Sigmoid colon (tissue), 4 donors: ENCODE measurements around the gene SEZ6L2.

Experiments
- EP300 ChIP-seq, 4 donors: sonication (generic); formaldehyde crosslinking; IDR thresholded peaks; one replicate each; pipeline ENCODE4 v1.6.1; 2017; ENCODE audit warnings: antibody characterized with exemption in 4 of 4
- POLR2A ChIP-seq, 2 donors: fragments of 450-650 bp; IDR thresholded peaks; one replicate each; pipeline ENCODE4 v1.6.1; 2016; ENCODE audit warnings: antibody characterized with exemption in 2 of 2, mild to moderate bottlenecking in 2 of 2, moderate library complexity in 2 of 2
- POLR2AphosphoS5 ChIP-seq, 4 donors: sonication (generic); formaldehyde crosslinking; IDR thresholded peaks; one replicate each; pipeline ENCODE4 v1.6.1; 2017; ENCODE audit warnings: antibody characterized with exemption in 4 of 4
- TF ChIP-seq, protein P1 (sequence below), 4 experiments: fragments of 450-650 bp in 3 of 4; fragments of 200-600 bp in 1 of 4; IDR thresholded peaks; one replicate each; pipeline ENCODE4 v1.5.1; 2016 to 2019; ENCODE audit warnings: antibody characterized with exemption in 4 of 4, mild to moderate bottlenecking in 3 of 4, moderate library complexity in 2 of 4

GRCh38 chr16:29857133-29857760 lies 42.1 kb downstream of the SEZ6L2 start:
- TF ChIP-seq POLR2A (IDR thresholded peaks at IDR 0.05) = no peak
- TF ChIP-seq, protein P1, sequence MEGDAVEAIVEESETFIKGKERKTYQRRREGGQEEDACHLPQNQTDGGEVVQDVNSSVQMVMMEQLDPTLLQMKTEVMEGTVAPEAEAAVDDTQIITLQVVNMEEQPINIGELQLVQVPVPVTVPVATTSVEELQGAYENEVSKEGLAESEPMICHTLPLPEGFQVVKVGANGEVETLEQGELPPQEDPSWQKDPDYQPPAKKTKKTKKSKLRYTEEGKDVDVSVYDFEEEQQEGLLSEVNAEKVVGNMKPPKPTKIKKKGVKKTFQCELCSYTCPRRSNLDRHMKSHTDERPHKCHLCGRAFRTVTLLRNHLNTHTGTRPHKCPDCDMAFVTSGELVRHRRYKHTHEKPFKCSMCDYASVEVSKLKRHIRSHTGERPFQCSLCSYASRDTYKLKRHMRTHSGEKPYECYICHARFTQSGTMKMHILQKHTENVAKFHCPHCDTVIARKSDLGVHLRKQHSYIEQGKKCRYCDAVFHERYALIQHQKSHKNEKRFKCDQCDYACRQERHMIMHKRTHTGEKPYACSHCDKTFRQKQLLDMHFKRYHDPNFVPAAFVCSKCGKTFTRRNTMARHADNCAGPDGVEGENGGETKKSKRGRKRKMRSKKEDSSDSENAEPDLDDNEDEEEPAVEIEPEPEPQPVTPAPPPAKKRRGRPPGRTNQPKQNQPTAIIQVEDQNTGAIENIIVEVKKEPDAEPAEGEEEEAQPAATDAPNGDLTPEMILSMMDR (IDR thresholded peaks at IDR 0.05) = no peak
- no peak for TF ChIP-seq EP300 (IDR thresholded peaks at IDR 0.05)
- no peak for TF ChIP-seq POLR2AphosphoS5 (IDR thresholded peaks at IDR 0.05)
